Kidney glomerular epithelial cell (primary cell): ENCODE measurements around the gene FAM162A.
"Not testable (repeated sequence)": the region's sequence is repeated elsewhere in the genome, so short reads cannot be mapped to it uniquely, and the experiment has no call there.

Source experiments
- DNase-seq: peaks from one replicate; lab custom pipeline; 2025; lab: John Stamatoyannopoulos, UW

FAM162A gene

GRCh38 chr3:122421101-122421500 lies 37.1 kb downstream of the FAM162A start:
- DNase-seq: no peak

- DNase-seq: no peak
Observed at GRCh38 chr3:122421836-122422235, 37.9 kb downstream of the FAM162A start.

- no peak for DNase-seq
Observed at GRCh38 chr3:122427857-122428471, 44.0 kb downstream of the FAM162A start.

- DNase-seq: no peak
Observed at GRCh38 chr3:122430371-122430770, 46.4 kb downstream of the FAM162A start.

GRCh38 chr3:122435950-122436349 lies 52.0 kb downstream of the FAM162A start:
- DNase-seq: no peak

- DNase-seq: no peak
Observed at GRCh38 chr3:122443090-122443489, 59.1 kb downstream of the FAM162A start.

GRCh38 chr3:122443762-122444490 lies 59.9 kb downstream of the FAM162A start:
- not testable (repeated sequence) for DNase-seq

- DNase-seq: not testable (repeated sequence)
Observed at GRCh38 chr3:122444491-122444887, 60.5 kb downstream of the FAM162A start.

- DNase-seq: not testable (repeated sequence)
Observed at GRCh38 chr3:122448218-122448617, 64.2 kb downstream of the FAM162A start.

GRCh38 chr3:122451371-122451770 lies 67.4 kb downstream of the FAM162A start:
- no peak for DNase-seq

- no peak for DNase-seq
Observed at GRCh38 chr3:122456074-122456473, 72.1 kb downstream of the FAM162A start.

- no peak for DNase-seq
Observed at GRCh38 chr3:122457706-122458105, 73.7 kb downstream of the FAM162A start.

- no peak for DNase-seq
Observed at GRCh38 chr3:122458992-122459391, 75.0 kb downstream of the FAM162A start.

GRCh38 chr3:122461806-122462205 lies 77.8 kb downstream of the FAM162A start:
- no peak for DNase-seq
